OCI-LY1 (cell line): Measurements from ENCODE around the gene C7.

Experiments used
- H2AFZ ChIP-seq: fragments of 200-600 bp; sonication (generic), shearing (Covaris generic); 2 replicates; pipeline ENCODE4 v1.6.0; 2014; ENCODE audit warnings: antibody characterized with exemption, mild to moderate bottlenecking, low read length
- H3F3A ChIP-seq: fragments of 200-600 bp; sonication (generic), shearing (Covaris generic); 2 replicates; pipeline ENCODE4 v1.6.0; 2014; ENCODE audit warnings: mild to moderate bottlenecking, antibody characterized with exemption, low read length, moderate library complexity; ENCODE audit not compliant: insufficient read depth
- H3K27ac ChIP-seq: fragments of 200-600 bp; sonication (generic); 2 replicates; pipeline ENCODE4 v1.5.1; 2014; ENCODE audit warnings: low read length, mixed run types, mild to moderate bottlenecking, low read depth; ENCODE audit not compliant: poor library complexity, severe bottlenecking
- H3K27me3 ChIP-seq: fragments of 200-600 bp; sonication (generic); 2 replicates; pipeline ENCODE4 v1.6.0; 2014; ENCODE audit warnings: antibody characterized with exemption, mild to moderate bottlenecking, low read length, moderate library complexity; ENCODE audit not compliant: insufficient read depth
- H3K36me3 ChIP-seq: fragments of 200-600 bp; sonication (generic); 2 replicates; pipeline ENCODE4 v1.6.1; 2014; ENCODE audit warnings: mild to moderate bottlenecking, antibody characterized with exemption, low read length, moderate library complexity, mixed read lengths; ENCODE audit not compliant: insufficient read depth
- H3K4me1 ChIP-seq: fragments of 200-600 bp; sonication (generic); 2 replicates; pipeline ENCODE4 v1.5.1; 2014; ENCODE audit warnings: mild to moderate bottlenecking, low read length, moderate library complexity; ENCODE audit not compliant: insufficient read depth, severe bottlenecking
- H3K4me2 ChIP-seq: fragments of 200-600 bp; sonication (generic), shearing (Covaris generic); 2 replicates; pipeline ENCODE4 v1.6.1; 2014; ENCODE audit warnings: low read length
- H3K4me3 ChIP-seq: fragments of 200-600 bp; sonication (generic); 2 replicates; pipeline ENCODE4 v1.5.1; 2014; ENCODE audit warnings: low read length, low read depth, mild to moderate bottlenecking, mixed read lengths; ENCODE audit not compliant: poor library complexity, severe bottlenecking
- H3K79me2 ChIP-seq: fragments of 200-600 bp; shearing (Covaris generic); 2 replicates; pipeline ENCODE4 v1.6.1; 2016; ENCODE audit warnings: mixed run types, low read length, mixed read lengths; ENCODE audit not compliant: insufficient read depth
- H3K9ac ChIP-seq: fragments of 200-600 bp; sonication (generic), shearing (Covaris generic); 2 replicates; pipeline ENCODE4 v1.6.1; 2014; ENCODE audit warnings: mild to moderate bottlenecking, low read length, mixed read lengths
- H3K9me2 ChIP-seq: fragments of 200-600 bp; sonication (generic), shearing (Covaris generic); 2 replicates; pipeline ENCODE4 v1.6.1; 2014; ENCODE audit warnings: low read depth, mild to moderate bottlenecking, low read length, mixed read lengths
- H3K9me3 ChIP-seq: fragments of 200-600 bp; shearing (Covaris generic); 2 replicates; pipeline ENCODE4 v1.6.1; 2014; ENCODE audit warnings: low read length, mixed read lengths
- H4K20me1 ChIP-seq: fragments of 200-600 bp; sonication (generic), shearing (Covaris generic); 2 replicates; pipeline ENCODE4 v1.6.0; 2016; ENCODE audit warnings: mild to moderate bottlenecking, low read length; ENCODE audit not compliant: insufficient read depth
- CTCF ChIP-seq: fragments of 200-600 bp; sonication (generic), shearing (Covaris generic); IDR thresholded peaks from 2 replicates; pipeline ENCODE4 v1.5.1; 2017; ENCODE audit warnings: mild to moderate bottlenecking, antibody characterized with exemption, low read length, moderate library complexity, mixed read lengths
- EZH2 ChIP-seq: fragments of 200-600 bp; sonication (generic), shearing (Covaris generic); IDR thresholded peaks from 2 replicates; pipeline ENCODE4 v1.8.0; 2017; ENCODE audit warnings: borderline replicate concordance, mixed run types, mild to moderate bottlenecking, antibody characterized with exemption, low read length, moderate library complexity, mixed read lengths

The C7 gene

GRCh38 chr5:40911266-40911665 is 2.0 kb downstream of the C7 start:
- H3K9me3 ChIP-seq, result no peaks in the 10 kb centered on the region
- H3K27ac ChIP-seq, result no peak overlapping the region
- no peaks in the 10 kb centered on the region for H3K79me2 ChIP-seq
- H3K4me2 ChIP-seq, result no peak overlapping the region
- H3K4me3 ChIP-seq, result no peak overlapping the region
- no peaks in the 10 kb centered on the region for H3K4me1 ChIP-seq
- H2AFZ ChIP-seq, result no peak overlapping the region
- H3K36me3 ChIP-seq, result no peaks in the 10 kb centered on the region
- no peaks in the 10 kb centered on the region for H3K27me3 ChIP-seq
- no peaks in the 10 kb centered on the region for H3K9me2 ChIP-seq
- H4K20me1 ChIP-seq, result no peaks in the 10 kb centered on the region
- TF ChIP-seq CTCF (no peak), EZH2 (no peak)
- H3K9ac ChIP-seq, result no peak overlapping the region
- H3F3A ChIP-seq, result no peaks in the 10 kb centered on the region

GRCh38 chr5:40914835-40915234 is 5.5 kb downstream of the C7 start:
- Histone ChIP-seq H3K9ac (no peak overlapping the region), H3K4me3 (no peak overlapping the region), H3K27me3 (no peaks in the 10 kb centered on the region), H3K9me2 (no peaks in the 10 kb centered on the region), H3K4me2 (no peak overlapping the region), H3K27ac (no peak overlapping the region), H3K4me1 (no peaks in the 10 kb centered on the region), H3K36me3 (no peaks in the 10 kb centered on the region), H2AFZ (no peak overlapping the region), H3F3A (no peaks in the 10 kb centered on the region), H4K20me1 (no peaks in the 10 kb centered on the region), H3K79me2 (no peaks in the 10 kb centered on the region), H3K9me3 (no peaks in the 10 kb centered on the region)
- TF ChIP-seq CTCF (no peak), EZH2 (no peak)

DNA sequence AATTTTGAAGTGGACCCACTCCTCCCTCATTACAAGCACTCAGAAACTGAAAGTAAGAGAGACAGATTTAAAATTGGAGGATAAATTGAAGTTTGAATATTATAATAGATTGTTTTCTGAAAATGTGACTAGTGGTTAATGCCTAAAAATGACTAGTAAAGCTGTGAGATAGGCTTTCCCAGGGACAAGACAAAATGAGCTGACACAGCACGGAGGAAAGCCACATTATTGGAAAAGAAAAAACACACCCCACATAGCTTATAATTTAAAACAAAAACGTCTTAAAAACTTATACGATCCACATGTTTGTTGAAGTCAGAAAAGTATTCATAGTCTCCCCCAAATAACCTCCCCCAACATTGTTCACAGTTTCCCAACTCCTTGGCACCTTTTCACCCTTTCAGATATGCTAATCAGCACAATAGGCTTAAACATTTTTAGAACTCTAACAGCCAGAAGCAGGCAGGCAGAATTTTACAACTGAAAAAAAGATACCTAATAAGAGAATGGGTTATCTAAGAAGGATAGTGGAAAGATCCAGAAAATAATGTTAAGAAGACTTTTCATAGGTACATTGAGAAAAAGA is 6.1 kb downstream of the C7 start:
- H3K9me2 ChIP-seq, result no peaks in the 10 kb centered on the region
- no peak for TF ChIP-seq CTCF
- no peak for TF ChIP-seq EZH2
- no peaks in the 10 kb centered on the region for H3F3A ChIP-seq
- no peaks in the 10 kb centered on the region for H3K79me2 ChIP-seq
- no peak overlapping the region for H3K27ac ChIP-seq
- no peaks in the 10 kb centered on the region for H4K20me1 ChIP-seq
- no peak overlapping the region for H2AFZ ChIP-seq
- H3K36me3 ChIP-seq, result no peaks in the 10 kb centered on the region
- H3K4me1 ChIP-seq, result no peaks in the 10 kb centered on the region
- no peak overlapping the region for H3K4me2 ChIP-seq
- no peaks in the 10 kb centered on the region for H3K9me3 ChIP-seq
- H3K27me3 ChIP-seq, result no peaks in the 10 kb centered on the region
- H3K9ac ChIP-seq, result no peak overlapping the region
- H3K4me3 ChIP-seq, result no peak overlapping the region
